Fibroblast of mammary gland (primary cell): Measurements from ENCODE around the gene SYMPK.

ENCODE experiments used
- DNase-seq: peaks from one replicate; pipeline ENCODE4 v3.0.0-alpha.2; 2010; ENCODE audit warnings: low read depth
- H3K4me3 ChIP-seq: 2 replicates; pipeline ENCODE4 v1.5.1; 2011; ENCODE audit warnings: low read depth, mild to moderate bottlenecking, low read length, moderate library complexity; ENCODE audit not compliant: control insufficient read depth
- CTCF ChIP-seq: conservative IDR thresholded peaks from 2 replicates; pipeline ENCODE4 v1.5.1; 2011; ENCODE audit warnings: low read depth, low read length, inconsistent platforms; ENCODE audit not compliant: control insufficient read depth, insufficient read depth

The SYMPK gene

GRCh38 chr19:45865269-45865948, 2.5 kb upstream of the SYMPK start:
- H3K4me3 ChIP-seq, result no peak overlapping the region
- TF ChIP-seq CTCF, result no peak
- no peak for DNase-seq

- H3K4me3 ChIP-seq, result no peak overlapping the region
- no peak for TF ChIP-seq CTCF
- no peak for DNase-seq
Measured at GRCh38 chr19:45864629-45865082, 1.7 kb upstream of the SYMPK start.

- TF ChIP-seq CTCF, result no peak
- H3K4me3 ChIP-seq, result peak within 1 kb of the TSS; percentile 47
- DNase-seq, result peak; percentile 38
Measured at GRCh38 chr19:45863840-45864628, 1.1 kb upstream of the SYMPK start, which contains the start of gene FOXA3. TSS of gene FOXA3 (plus strand) at chr19:45864326. CDS start at chr19:45864457, 131 bp downstream.

- DNase-seq, result no peak
- peak overlapping the region; percentile 47 for H3K4me3 ChIP-seq
- no peak for TF ChIP-seq CTCF
Measured at GRCh38 chr19:45863335-45863839, 440 bp upstream of the SYMPK start.

GRCh38 chr19:45862271-45862563, 730 bp downstream of the SYMPK start:
- DNase-seq, result no peak
- H3K4me3 ChIP-seq, result peak overlapping the region; percentile 99
- no peak for TF ChIP-seq CTCF

GRCh38 chr19:45860359-45861259, 2.3 kb downstream of the SYMPK start:
- no peak for DNase-seq
- no peak for TF ChIP-seq CTCF
- H3K4me3 ChIP-seq, result no peak overlapping the region
